CD4-positive, alpha-beta T cell treated with Interleukin-17A for 1 hour (primary cell): ENCODE results near the gene CDC42BPG.

ENCODE experiments used
- DNase-seq: peaks from one replicate; pipeline ENCODE4 v3.0.0-alpha.2; 2020

The CDC42BPG gene

GRCh38 chr11:64863391-64864060 lies 19.1 kb upstream of the CDC42BPG start:
- DNase-seq: no peak

- no peak for DNase-seq
Measured at GRCh38 chr11:64862987-64863390, 18.5 kb upstream of the CDC42BPG start.

- DNase-seq: peak; percentile 47
Measured at GRCh38 chr11:64861227-64861975, 16.9 kb upstream of the CDC42BPG start.

GRCh38 chr11:64859542-64860414 lies 15.3 kb upstream of the CDC42BPG start:
- peak; percentile 81 for DNase-seq

GRCh38 chr11:64858467-64859263 lies 14.2 kb upstream of the CDC42BPG start:
- DNase-seq: peak; percentile 71

GRCh38 chr11:64857485-64857884 lies 13.0 kb upstream of the CDC42BPG start:
- DNase-seq: no peak

- no peak for DNase-seq
Measured at GRCh38 chr11:64856382-64857227, 12.2 kb upstream of the CDC42BPG start.

GRCh38 chr11:64855596-64856304 lies 11.3 kb upstream of the CDC42BPG start:
- DNase-seq: no peak

- peak; percentile 45 for DNase-seq
Measured at GRCh38 chr11:64854534-64855502, 10.4 kb upstream of the CDC42BPG start.

- DNase-seq: no peak
Measured at GRCh38 chr11:64854157-64854533, 9.7 kb upstream of the CDC42BPG start.

- peak; percentile 61 for DNase-seq
Measured at GRCh38 chr11:64853709-64854108, 9.3 kb upstream of the CDC42BPG start.

GRCh38 chr11:64852804-64853509 lies 8.5 kb upstream of the CDC42BPG start:
- DNase-seq: peak; percentile 50

GRCh38 chr11:64851831-64852351 lies 7.4 kb upstream of the CDC42BPG start:
- no peak for DNase-seq

- DNase-seq: peak; percentile 76
Measured at GRCh38 chr11:64850979-64851567, 6.6 kb upstream of the CDC42BPG start.

- no peak for DNase-seq
Measured at GRCh38 chr11:64849598-64850356, 5.3 kb upstream of the CDC42BPG start.

- peak; percentile 49 for DNase-seq
Measured at GRCh38 chr11:64848826-64849597, 4.6 kb upstream of the CDC42BPG start.
